Colonic mucosa (tissue), 4 donors: Measurements from ENCODE around the gene PCDHB8. TPM values are rescaled to one million over a fixed set of nuclear protein-coding genes. Genes with fewer than 3 reads are reported as not detected.
"Not testable (repeated sequence)": the region's sequence is repeated elsewhere in the genome, so short reads cannot be mapped to it uniquely, and the experiment has no call there.

Experiments used
- DNase-seq: peaks from one replicate; pipeline ENCODE4 v3.0.0-alpha.2; 2020
- H3K27ac ChIP-seq: fragments of 200-600 bp; one replicate; pipeline ENCODE4 v1.8.0; 2021
- H3K27me3 ChIP-seq: fragments of 200-600 bp; one replicate; pipeline ENCODE4 v1.8.0; 2021
- H3K36me3 ChIP-seq: fragments of 200-600 bp; one replicate; pipeline ENCODE4 v1.8.0; 2021
- H3K4me1 ChIP-seq: fragments of 200-600 bp; one replicate; pipeline ENCODE4 v1.8.0; 2021; ENCODE audit warnings: mild to moderate bottlenecking
- H3K4me3 ChIP-seq: fragments of 200-600 bp; one replicate; pipeline ENCODE4 v1.8.0; 2021
- H3K9ac ChIP-seq, 2 donors: one replicate each; pipeline ENCODE4 v1.7.0; 2013; ENCODE audit warnings: control low read depth in 2 of 2, low read depth in 2 of 2, low read length in 2 of 2
- H3K9me3 ChIP-seq: fragments of 200-600 bp; one replicate; pipeline ENCODE4 v1.8.0; 2021
- CTCF ChIP-seq: fragments of 200-600 bp; IDR thresholded peaks from one replicate; pipeline ENCODE4 v1.8.0; 2022; ENCODE audit warnings: antibody characterized with exemption, mild to moderate bottlenecking
- intact Hi-C: fragments of 100-400 bp; cut with DNase I; formaldehyde crosslinking; loops from one replicate; pipeline ENCODE4 v1.14.1; 2022
- total RNA-seq, 2 donors: library from RNA; stranded (reverse); fragmentation: NEBNext Ultra II Directional in 1 of 2; extraction: Animal tissue kit (Norgen Biotek cat#: 25700) in 1 of 2; gene quantifications; one replicate each; pipeline ENCODE4 v1.2.1, GENCODE V29; 2021
- donor health status: healthy.
- donor health status: DM: no; HTN: no; CAD: no.
- donor health status: DM: no; HTN: no; CAD: no.

The PCDHB8 gene
- total RNA-seq: under 1 TPM; 0.25 to 0.40 TPM

- H3K27me3 ChIP-seq, intact Hi-C loops, H3K36me3 ChIP-seq, H3K27ac ChIP-seq, H3K9me3 ChIP-seq, DNase-seq, H3K4me1 ChIP-seq, H3K9ac ChIP-seq, H3K4me3 ChIP-seq: not testable (repeated sequence)
Measured at GRCh38 chr5:141177577-141178191, at the start of gene PCDHB8. Gene PCDHB8, plus strand, starts transcription at chr5:141177790. Its CDS starts 245 bp downstream, at chr5:141178035.

- Histone ChIP-seq H3K9me3 (no peaks in the 10 kb centered on the region), H3K4me1 (no peaks in the 10 kb centered on the region), H3K27me3 (no peaks in the 10 kb centered on the region), H3K36me3 (no peaks in the 10 kb centered on the region), H3K4me3 (no peak within 1 kb of the TSS), H3K9ac (no peak within 1 kb of the TSS), H3K27ac (no peak within 1 kb of the TSS)
- DNase-seq: no peak
- intact Hi-C loops: no loop called here
- TF ChIP-seq CTCF: no peak
Measured at GRCh38 chr5:141135030-141135717, 42.4 kb upstream of the PCDHB8 start, which contains the start of gene PCDHB5. Gene PCDHB5, plus strand, starts transcription at chr5:141135206. Its CDS starts 229 bp downstream, at chr5:141135435.

- H3K9ac ChIP-seq: no peak overlapping the region
- intact Hi-C loops: no loop called here
- no peak overlapping the region for H3K4me3 ChIP-seq
- no peaks in the 10 kb centered on the region for H3K9me3 ChIP-seq
- no peak overlapping the region for H3K27ac ChIP-seq
- H3K27me3 ChIP-seq: no peaks in the 10 kb centered on the region
- H3K36me3 ChIP-seq: no peaks in the 10 kb centered on the region
- no peak for DNase-seq
- no peak for TF ChIP-seq CTCF
- no peaks in the 10 kb centered on the region for H3K4me1 ChIP-seq
Measured at GRCh38 chr5:141135718-141136266, 41.8 kb upstream of the PCDHB8 start.

GRCh38 chr5:141137346-141137745 lies 40.2 kb upstream of the PCDHB8 start:
- H3K4me1 ChIP-seq, intact Hi-C loops, H3K27me3 ChIP-seq, H3K4me3 ChIP-seq, H3K27ac ChIP-seq, H3K9ac ChIP-seq, H3K9me3 ChIP-seq, H3K36me3 ChIP-seq, DNase-seq: not testable (repeated sequence)

GRCh38 chr5:141149812-141150211 lies 27.8 kb upstream of the PCDHB8 start, which contains the start of gene PCDHB6:
Gene PCDHB6, plus strand, starts transcription at chr5:141150057. Its CDS starts 201 bp downstream, at chr5:141150258.
- Histone ChIP-seq H3K27me3 (no peaks in the 10 kb centered on the region), H3K4me1 (no peaks in the 10 kb centered on the region), H3K27ac (no peak within 1 kb of the TSS), H3K9ac (no peak within 1 kb of the TSS), H3K9me3 (no peaks in the 10 kb centered on the region), H3K4me3 (no peak within 1 kb of the TSS), H3K36me3 (no peaks in the 10 kb centered on the region)
- no peak for TF ChIP-seq CTCF
- DNase-seq: no peak
- intact Hi-C loops: no loop called here

GRCh38 chr5:141150224-141150992 lies 27.2 kb upstream of the PCDHB8 start:
- no peak overlapping the region for H3K9ac ChIP-seq
- intact Hi-C loops: no loop called here
- TF ChIP-seq CTCF: no peak

More at GRCh38 chr5:141150224-141150992, 27.2 kb upstream of the PCDHB8 start:
- no peak for DNase-seq
- H3K9me3 ChIP-seq: no peaks in the 10 kb centered on the region
- H3K4me3 ChIP-seq: no peak overlapping the region
- H3K27me3 ChIP-seq: no peaks in the 10 kb centered on the region
- H3K4me1 ChIP-seq: no peaks in the 10 kb centered on the region
- H3K27ac ChIP-seq: no peak overlapping the region
- no peaks in the 10 kb centered on the region for H3K36me3 ChIP-seq
